Measurements from ENCODE around the gene PGAP1.

The PGAP1 gene

DNA sequence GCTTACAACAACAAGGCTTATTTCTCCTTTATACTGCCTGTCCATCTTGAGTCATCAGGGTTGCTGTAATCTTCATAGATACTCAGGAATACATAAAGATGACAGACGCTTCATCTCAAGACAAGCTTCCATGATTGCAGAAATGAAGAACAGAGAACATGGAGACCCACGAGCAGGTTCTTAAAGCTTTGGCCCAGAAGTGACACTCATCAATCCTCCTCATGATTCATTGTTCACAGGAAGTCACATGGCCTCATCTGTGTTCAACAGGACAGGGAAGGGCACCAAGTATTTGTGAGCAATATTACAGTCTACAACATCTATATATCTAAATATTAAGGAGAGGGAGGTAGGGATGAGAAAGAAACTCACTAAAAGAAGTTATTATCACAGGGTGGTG lies 36.5 kb upstream of the PGAP1 start:
- Histone ChIP-seq H3K4me3 (ENCODE audit: insufficient read depth, low read length, poor library complexity, severe bottlenecking) (no peak overlapping the region), H3K36me3 (ENCODE audit: low read length) (no peaks in the 10 kb centered on the region), H3K27me3 (ENCODE audit: low read length) (no peaks in the 10 kb centered on the region), H4K20me1 (ENCODE audit: low read depth, low read length) (no peaks in the 10 kb centered on the region), H3K9me2 (replicated peaks; ENCODE audit: insufficient read depth, low read length) (no peaks in the 10 kb centered on the region), H3K79me2 (ENCODE audit: insufficient read depth, low read length) (no peaks in the 10 kb centered on the region), H3K9ac (ENCODE audit: low read length) (no peak overlapping the region), H2AFZ (ENCODE audit: low read depth, low read length, severe bottlenecking) (no peak overlapping the region), H3K4me2 (ENCODE audit: low read depth, low read length, poor library complexity, severe bottlenecking) (no peak overlapping the region), H3F3A (ENCODE audit: insufficient read depth) (no peaks in the 10 kb centered on the region), H3K27ac (ENCODE audit: low read depth, low read length) (no peak overlapping the region), H3K9me3 (ENCODE audit: insufficient read depth, low read length) (no peaks in the 10 kb centered on the region)
- no peak for TF ChIP-seq EZH2phosphoT487 (conservative IDR thresholded peaks at IDR 0.05; ENCODE audit: low read length)
- TF ChIP-seq, protein P1, sequence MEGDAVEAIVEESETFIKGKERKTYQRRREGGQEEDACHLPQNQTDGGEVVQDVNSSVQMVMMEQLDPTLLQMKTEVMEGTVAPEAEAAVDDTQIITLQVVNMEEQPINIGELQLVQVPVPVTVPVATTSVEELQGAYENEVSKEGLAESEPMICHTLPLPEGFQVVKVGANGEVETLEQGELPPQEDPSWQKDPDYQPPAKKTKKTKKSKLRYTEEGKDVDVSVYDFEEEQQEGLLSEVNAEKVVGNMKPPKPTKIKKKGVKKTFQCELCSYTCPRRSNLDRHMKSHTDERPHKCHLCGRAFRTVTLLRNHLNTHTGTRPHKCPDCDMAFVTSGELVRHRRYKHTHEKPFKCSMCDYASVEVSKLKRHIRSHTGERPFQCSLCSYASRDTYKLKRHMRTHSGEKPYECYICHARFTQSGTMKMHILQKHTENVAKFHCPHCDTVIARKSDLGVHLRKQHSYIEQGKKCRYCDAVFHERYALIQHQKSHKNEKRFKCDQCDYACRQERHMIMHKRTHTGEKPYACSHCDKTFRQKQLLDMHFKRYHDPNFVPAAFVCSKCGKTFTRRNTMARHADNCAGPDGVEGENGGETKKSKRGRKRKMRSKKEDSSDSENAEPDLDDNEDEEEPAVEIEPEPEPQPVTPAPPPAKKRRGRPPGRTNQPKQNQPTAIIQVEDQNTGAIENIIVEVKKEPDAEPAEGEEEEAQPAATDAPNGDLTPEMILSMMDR (IDR thresholded peaks at IDR 0.05; ENCODE audit: insufficient read depth, low read length, poor library complexity, severe bottlenecking): no peak

DNA sequence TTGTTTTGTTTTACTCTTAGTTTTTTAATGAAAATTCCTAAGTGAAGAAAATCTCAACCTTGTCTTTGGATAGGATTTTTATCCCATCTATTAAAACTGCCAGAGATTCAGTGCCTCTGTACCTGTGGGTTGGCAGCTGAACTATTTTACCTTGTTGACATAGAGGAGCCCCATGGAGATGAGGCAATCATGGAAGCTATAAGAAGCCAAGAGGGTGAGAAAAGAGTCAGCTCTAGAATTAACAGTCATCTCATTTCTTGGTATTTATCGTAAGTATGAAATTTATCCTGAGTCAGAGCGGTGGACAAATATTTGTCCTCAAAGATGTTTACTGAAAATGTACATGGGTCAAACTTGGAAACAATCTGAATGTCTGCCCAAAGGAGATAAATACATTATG lies 35.8 kb upstream of the PGAP1 start:
- Histone ChIP-seq H4K20me1 (ENCODE audit: low read depth, low read length) (no peaks in the 10 kb centered on the region), H3F3A (ENCODE audit: insufficient read depth) (no peaks in the 10 kb centered on the region), H3K4me2 (ENCODE audit: low read depth, low read length, poor library complexity, severe bottlenecking) (no peak overlapping the region), H3K27ac (ENCODE audit: low read depth, low read length) (no peak overlapping the region), H3K9ac (ENCODE audit: low read length) (no peak overlapping the region), H3K79me2 (ENCODE audit: insufficient read depth, low read length) (no peaks in the 10 kb centered on the region), H3K9me3 (ENCODE audit: insufficient read depth, low read length) (no peaks in the 10 kb centered on the region), H3K27me3 (ENCODE audit: low read length) (no peaks in the 10 kb centered on the region), H2AFZ (ENCODE audit: low read depth, low read length, severe bottlenecking) (no peak overlapping the region), H3K9me2 (replicated peaks; ENCODE audit: insufficient read depth, low read length) (no peaks in the 10 kb centered on the region), H3K36me3 (ENCODE audit: low read length) (no peaks in the 10 kb centered on the region), H3K4me3 (ENCODE audit: insufficient read depth, low read length, poor library complexity, severe bottlenecking) (no peak overlapping the region)
- no peak for TF ChIP-seq EZH2phosphoT487 (conservative IDR thresholded peaks at IDR 0.05; ENCODE audit: low read length)
- TF ChIP-seq, protein P1 (IDR thresholded peaks at IDR 0.05; ENCODE audit: insufficient read depth, low read length, poor library complexity, severe bottlenecking): no peak

DNA sequence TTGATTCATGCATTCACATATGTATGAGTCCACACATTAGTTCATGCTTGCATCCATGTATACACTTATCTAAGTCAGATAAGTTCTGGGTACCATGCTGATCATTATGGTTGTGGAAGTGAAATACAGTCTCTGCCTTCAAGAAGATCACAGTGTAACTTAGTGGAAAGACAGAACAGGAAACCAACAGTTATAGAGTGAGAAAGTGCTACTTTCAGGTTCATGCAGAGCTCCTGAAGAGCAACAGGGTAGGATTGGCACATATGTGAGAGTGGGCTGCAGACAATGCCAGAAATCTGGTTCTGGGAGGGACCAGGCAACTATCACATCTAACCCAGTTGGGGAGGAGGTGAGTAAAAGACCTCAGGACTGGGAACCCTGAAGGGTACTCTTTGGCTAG lies 35.4 kb upstream of the PGAP1 start:
- H3K9ac ChIP-seq (ENCODE audit: low read length): no peak overlapping the region
- H3K36me3 ChIP-seq (ENCODE audit: low read length): no peaks in the 10 kb centered on the region
- no peaks in the 10 kb centered on the region for H3K9me3 ChIP-seq (ENCODE audit: insufficient read depth, low read length)
- H3F3A ChIP-seq (ENCODE audit: insufficient read depth): no peaks in the 10 kb centered on the region
- H3K4me3 ChIP-seq (ENCODE audit: insufficient read depth, low read length, poor library complexity, severe bottlenecking): no peak overlapping the region
- TF ChIP-seq, protein P1 (IDR thresholded peaks at IDR 0.05; ENCODE audit: insufficient read depth, low read length, poor library complexity, severe bottlenecking): no peak
- TF ChIP-seq EZH2phosphoT487 (conservative IDR thresholded peaks at IDR 0.05; ENCODE audit: low read length): no peak
- H4K20me1 ChIP-seq (ENCODE audit: low read depth, low read length): no peaks in the 10 kb centered on the region
- H3K79me2 ChIP-seq (ENCODE audit: insufficient read depth, low read length): no peaks in the 10 kb centered on the region
- H3K27me3 ChIP-seq (ENCODE audit: low read length): no peaks in the 10 kb centered on the region
- H3K4me2 ChIP-seq (ENCODE audit: low read depth, low read length, poor library complexity, severe bottlenecking): no peak overlapping the region
- H3K9me2 ChIP-seq (replicated peaks; ENCODE audit: insufficient read depth, low read length): no peaks in the 10 kb centered on the region
- H2AFZ ChIP-seq (ENCODE audit: low read depth, low read length, severe bottlenecking): no peak overlapping the region
- no peak overlapping the region for H3K27ac ChIP-seq (ENCODE audit: low read depth, low read length)
